Measurements from ENCODE around the gene ELOB. TPM values are rescaled to one million over a fixed set of nuclear protein-coding genes. Genes with fewer than 3 reads are reported as not detected.

ELOB gene
- total and polyA plus RNA-seq, 2 donors = 287 to 349 TPM

GRCh38 chr16:2774161-2774891, 2.8 kb downstream of the ELOB start:
- Histone ChIP-seq H3K4me3 (ENCODE audit: low read length in 2 of 2) (no peak overlapping the region), H3K27ac (ENCODE audit: low read depth in 1 of 2, low read length in 1 of 2) (no peak overlapping the region), H3K4me1 (ENCODE audit: control insufficient read depth in 2 of 2, insufficient read depth in 2 of 2, low read length in 2 of 2) (peaks cover 19 to 25% of the 10 kb centered on the region in 2 donors), H3K9me3 (ENCODE audit: control insufficient read depth in 2 of 2, insufficient read depth in 1 of 2, low read length in 1 of 2) (peaks cover 0 to 11% of the 10 kb centered on the region in 2 donors), H3K36me3 (ENCODE audit: control insufficient read depth in 2 of 2, insufficient read depth in 2 of 2, low read length in 1 of 2) (peaks cover 48 to 57% of the 10 kb centered on the region in 2 donors), H3K27me3 (ENCODE audit: control insufficient read depth in 2 of 2, insufficient read depth in 1 of 2, low read length in 1 of 2) (no peaks in the 10 kb centered on the region)
- no peak for DNase-seq (ENCODE audit: low read depth in 6 of 9, low spot score in 9 of 9)
- WGBS = 82% methylated on average over 7 of the region's 7 CpGs

GRCh38 chr16:2773188-2773968, 3.7 kb downstream of the ELOB start:
- no peak for DNase-seq (ENCODE audit: low read depth in 6 of 9, low spot score in 9 of 9)

GRCh38 chr16:2771496-2772402, 5.3 kb downstream of the ELOB start:
- H3K36me3 ChIP-seq (ENCODE audit: control insufficient read depth in 2 of 2, insufficient read depth in 2 of 2, low read length in 1 of 2) = peaks cover 74 to 83% of the 10 kb centered on the region in 2 donors
- no peaks in the 10 kb centered on the region for H3K27me3 ChIP-seq (ENCODE audit: control insufficient read depth in 2 of 2, insufficient read depth in 1 of 2, low read length in 1 of 2)
- no peaks in the 10 kb centered on the region for H3K9me3 ChIP-seq (ENCODE audit: control insufficient read depth in 2 of 2, insufficient read depth in 1 of 2, low read length in 1 of 2)
- peaks cover 11 to 14% of the 10 kb centered on the region in 2 donors for H3K4me1 ChIP-seq (ENCODE audit: control insufficient read depth in 2 of 2, insufficient read depth in 2 of 2, low read length in 2 of 2)
- 96% methylated on average over 18 of the region's 18 CpGs for WGBS
- H3K4me3 ChIP-seq (ENCODE audit: low read length in 2 of 2) = no peak overlapping the region
- DNase-seq (ENCODE audit: low read depth in 6 of 9, low spot score in 9 of 9) = no peak
- H3K27ac ChIP-seq (ENCODE audit: low read depth in 1 of 2, low read length in 1 of 2) = no peak overlapping the region

More at GRCh38 chr16:2773188-2773968, 3.7 kb downstream of the ELOB start:
- H3K4me3 ChIP-seq (ENCODE audit: low read length in 2 of 2) = no peak overlapping the region
- no peak overlapping the region for H3K27ac ChIP-seq (ENCODE audit: low read depth in 1 of 2, low read length in 1 of 2)
- peaks cover 0 to 9% of the 10 kb centered on the region in 2 donors for H3K9me3 ChIP-seq (ENCODE audit: control insufficient read depth in 2 of 2, insufficient read depth in 1 of 2, low read length in 1 of 2)
- H3K4me1 ChIP-seq (ENCODE audit: control insufficient read depth in 2 of 2, insufficient read depth in 2 of 2, low read length in 2 of 2) = peaks cover 13 to 18% of the 10 kb centered on the region in 2 donors
- no peaks in the 10 kb centered on the region for H3K27me3 ChIP-seq (ENCODE audit: control insufficient read depth in 2 of 2, insufficient read depth in 1 of 2, low read length in 1 of 2)
- peaks cover 58 to 67% of the 10 kb centered on the region in 2 donors for H3K36me3 ChIP-seq (ENCODE audit: control insufficient read depth in 2 of 2, insufficient read depth in 2 of 2, low read length in 1 of 2)
- WGBS = 95% methylated on average over 12 of the region's 12 CpGs

GRCh38 chr16:2770057-2770951, 6.8 kb downstream of the ELOB start:
- H3K36me3 ChIP-seq (ENCODE audit: control insufficient read depth in 2 of 2, insufficient read depth in 2 of 2, low read length in 1 of 2) = peaks cover 87 to 95% of the 10 kb centered on the region in 2 donors
- peaks cover 0 to 3% of the 10 kb centered on the region in 2 donors for H3K9me3 ChIP-seq (ENCODE audit: control insufficient read depth in 2 of 2, insufficient read depth in 1 of 2, low read length in 1 of 2)
- no peaks in the 10 kb centered on the region for H3K27me3 ChIP-seq (ENCODE audit: control insufficient read depth in 2 of 2, insufficient read depth in 1 of 2, low read length in 1 of 2)
- H3K27ac ChIP-seq (ENCODE audit: low read depth in 1 of 2, low read length in 1 of 2) = no peak overlapping the region
- no peak overlapping the region for H3K4me3 ChIP-seq (ENCODE audit: low read length in 2 of 2)
- no peak for DNase-seq (ENCODE audit: low read depth in 6 of 9, low spot score in 9 of 9)
- 97% methylated on average over 32 of the region's 32 CpGs for WGBS
- H3K4me1 ChIP-seq (ENCODE audit: control insufficient read depth in 2 of 2, insufficient read depth in 2 of 2, low read length in 2 of 2) = peaks cover 1 to 2% of the 10 kb centered on the region in 2 donors

- H3K27me3 ChIP-seq (ENCODE audit: control insufficient read depth in 2 of 2, insufficient read depth in 1 of 2, low read length in 1 of 2) = no peaks in the 10 kb centered on the region
- no peak overlapping the region for H3K27ac ChIP-seq (ENCODE audit: low read depth in 1 of 2, low read length in 1 of 2)
- no peaks in the 10 kb centered on the region for H3K4me1 ChIP-seq (ENCODE audit: control insufficient read depth in 2 of 2, insufficient read depth in 2 of 2, low read length in 2 of 2)
- H3K36me3 ChIP-seq (ENCODE audit: control insufficient read depth in 2 of 2, insufficient read depth in 2 of 2, low read length in 1 of 2) = peaks cover 87 to 95% of the 10 kb centered on the region in 2 donors
- H3K9me3 ChIP-seq (ENCODE audit: control insufficient read depth in 2 of 2, insufficient read depth in 1 of 2, low read length in 1 of 2) = peaks cover 0 to 3% of the 10 kb centered on the region in 2 donors
- DNase-seq (ENCODE audit: low read depth in 6 of 9, low spot score in 9 of 9) = no peak
- 94% methylated on average over 14 of the region's 14 CpGs for WGBS
- no peak overlapping the region for H3K4me3 ChIP-seq (ENCODE audit: low read length in 2 of 2)
Measured at GRCh38 chr16:2769675-2770056, 7.4 kb downstream of the ELOB start.

- Histone ChIP-seq H3K27ac (ENCODE audit: low read depth in 1 of 2, low read length in 1 of 2) (peak overlapping the region in 1 of 2 donors; percentile 25), H3K4me3 (ENCODE audit: low read length in 2 of 2) (no peak overlapping the region), H3K27me3 (ENCODE audit: control insufficient read depth in 2 of 2, insufficient read depth in 1 of 2, low read length in 1 of 2) (no peaks in the 10 kb centered on the region), H3K9me3 (ENCODE audit: control insufficient read depth in 2 of 2, insufficient read depth in 1 of 2, low read length in 1 of 2) (peaks cover 0 to 3% of the 10 kb centered on the region in 2 donors), H3K4me1 (ENCODE audit: control insufficient read depth in 2 of 2, insufficient read depth in 2 of 2, low read length in 2 of 2) (no peaks in the 10 kb centered on the region), H3K36me3 (ENCODE audit: control insufficient read depth in 2 of 2, insufficient read depth in 2 of 2, low read length in 1 of 2) (peaks cover 88 to 95% of the 10 kb centered on the region in 2 donors)
- DNase-seq (ENCODE audit: low read depth in 6 of 9, low spot score in 9 of 9) = no peak
- 97% methylated on average over 11 of the region's 11 CpGs for WGBS
Measured at GRCh38 chr16:2769100-2769529, 8.0 kb downstream of the ELOB start.

GRCh38 chr16:2768403-2769089, 8.5 kb downstream of the ELOB start:
- peaks cover 0 to 3% of the 10 kb centered on the region in 2 donors for H3K9me3 ChIP-seq (ENCODE audit: control insufficient read depth in 2 of 2, insufficient read depth in 1 of 2, low read length in 1 of 2)
- no peak overlapping the region for H3K27ac ChIP-seq (ENCODE audit: low read depth in 1 of 2, low read length in 1 of 2)
- H3K36me3 ChIP-seq (ENCODE audit: control insufficient read depth in 2 of 2, insufficient read depth in 2 of 2, low read length in 1 of 2) = peaks cover 94 to 98% of the 10 kb centered on the region in 2 donors
- H3K4me1 ChIP-seq (ENCODE audit: control insufficient read depth in 2 of 2, insufficient read depth in 2 of 2, low read length in 2 of 2) = no peaks in the 10 kb centered on the region
- 96% methylated on average over 17 of the region's 17 CpGs for WGBS
- no peaks in the 10 kb centered on the region for H3K27me3 ChIP-seq (ENCODE audit: control insufficient read depth in 2 of 2, insufficient read depth in 1 of 2, low read length in 1 of 2)
- DNase-seq (ENCODE audit: low read depth in 6 of 9, low spot score in 9 of 9) = no peak
- no peak overlapping the region for H3K4me3 ChIP-seq (ENCODE audit: low read length in 2 of 2)

All from thymus (tissue), 11 donors.